Skeletal muscle tissue (tissue), 4 donors: Measurements from ENCODE around the gene C13orf42. TPM values are rescaled to one million over a fixed set of nuclear protein-coding genes. Genes with fewer than 3 reads are reported as not detected.

Experiments
- H3K27ac ChIP-seq: one replicate; pipeline ENCODE4 v1.7.0; 2013; ENCODE audit warnings: mild to moderate bottlenecking, low read depth, low read length, inconsistent platforms
- H3K27me3 ChIP-seq, 3 donors: one replicate each; pipeline ENCODE4 v1.7.0; 2013; ENCODE audit warnings: low read length in 3 of 3; ENCODE audit not compliant: control insufficient read depth in 3 of 3, insufficient read depth in 3 of 3
- H3K36me3 ChIP-seq, 3 donors: one replicate each; pipeline ENCODE4 v1.7.0; 2013; ENCODE audit warnings: low read length in 3 of 3; ENCODE audit not compliant: control insufficient read depth in 3 of 3, insufficient read depth in 3 of 3
- H3K4me1 ChIP-seq, 3 donors: one replicate each; pipeline ENCODE4 v1.7.0; 2013; ENCODE audit warnings: low read length in 3 of 3, mild to moderate bottlenecking in 3 of 3; ENCODE audit not compliant: control insufficient read depth in 3 of 3, insufficient read depth in 3 of 3
- H3K4me3 ChIP-seq, 3 donors: one replicate each; pipeline ENCODE4 v1.7.0; 2013; ENCODE audit warnings: low read length in 3 of 3
- H3K9ac ChIP-seq, 3 donors: one replicate each; pipeline ENCODE4 v1.7.0; 2013; ENCODE audit warnings: low read length in 3 of 3, mild to moderate bottlenecking in 3 of 3, moderate library complexity in 2 of 3, low read depth in 1 of 3
- H3K9me3 ChIP-seq, 3 donors: one replicate each; pipeline ENCODE4 v1.7.0; 2013; ENCODE audit warnings: low read length in 3 of 3; ENCODE audit not compliant: control insufficient read depth in 3 of 3
- total RNA-seq: library from RNA; depleted of rRNA; stranded (reverse); fragments of >200 nt; gene quantifications from one replicate; pipeline ENCODE4 v1.2.3, GENCODE V29; 2014
- donor health status: Osteomylitis.

C13orf42 gene
- total RNA-seq, 1 donor from 2014 or later = not detected

DNA sequence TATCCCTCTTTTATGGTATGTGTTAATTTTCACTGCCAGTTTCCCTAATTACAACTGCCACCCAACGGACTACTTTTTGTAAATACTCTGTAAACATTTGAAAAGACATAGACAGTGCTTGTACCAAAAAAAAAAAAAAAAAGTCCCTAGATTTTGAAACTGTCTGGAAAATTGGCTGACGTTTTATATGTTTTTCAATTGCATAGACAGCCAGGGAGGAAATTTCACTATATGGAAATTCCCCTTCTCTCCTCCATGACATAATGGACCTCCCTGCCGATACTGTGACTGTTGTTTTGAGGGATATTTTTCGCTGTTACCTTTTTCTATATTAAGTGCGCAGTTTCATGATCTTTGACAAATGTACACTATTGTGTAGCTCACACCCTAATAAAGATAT, 43.4 kb downstream of the C13orf42 start:
- H3K36me3 ChIP-seq = no peaks in the 10 kb centered on the region
- no peaks in the 10 kb centered on the region for H3K9me3 ChIP-seq
- peaks cover 2 to 11% (median 7%) of the 10 kb centered on the region in 3 donors for H3K4me1 ChIP-seq
- no peak overlapping the region for H3K9ac ChIP-seq
- no peak overlapping the region for H3K27ac ChIP-seq
- H3K4me3 ChIP-seq = no peak overlapping the region
- H3K27me3 ChIP-seq = peaks cover 0 to 3% (median 3%) of the 10 kb centered on the region in 3 donors

DNA sequence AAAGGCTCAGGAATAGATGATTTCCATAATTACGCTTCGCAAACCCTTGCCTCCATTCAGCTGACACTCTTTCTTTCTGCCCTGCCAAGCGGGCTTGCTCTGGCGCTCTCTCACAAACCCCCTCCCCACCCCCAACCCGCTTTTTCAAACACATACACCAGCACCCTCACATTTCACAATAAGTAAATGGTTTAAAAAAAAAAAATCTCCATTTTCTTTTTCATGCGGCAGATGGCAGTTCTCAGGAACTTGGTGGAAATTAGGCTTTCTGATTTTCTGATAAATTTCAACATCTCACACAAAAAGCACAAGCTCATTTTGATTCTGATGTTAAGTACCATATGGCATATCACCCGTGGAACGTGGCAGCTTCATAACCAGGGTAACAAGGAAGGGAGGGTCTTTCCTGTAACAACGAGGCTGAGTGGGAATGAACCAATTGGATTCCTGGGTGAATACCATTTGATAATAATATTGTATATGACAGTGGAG, 43.8 kb downstream of the C13orf42 start:
- H3K9me3 ChIP-seq = no peaks in the 10 kb centered on the region
- no peak overlapping the region for H3K27ac ChIP-seq
- H3K27me3 ChIP-seq = peaks cover 0 to 3% (median 3%) of the 10 kb centered on the region in 3 donors
- H3K9ac ChIP-seq = no peak overlapping the region
- peaks cover 2 to 11% (median 7%) of the 10 kb centered on the region in 3 donors for H3K4me1 ChIP-seq
- no peaks in the 10 kb centered on the region for H3K36me3 ChIP-seq
- H3K4me3 ChIP-seq = no peak overlapping the region

DNA sequence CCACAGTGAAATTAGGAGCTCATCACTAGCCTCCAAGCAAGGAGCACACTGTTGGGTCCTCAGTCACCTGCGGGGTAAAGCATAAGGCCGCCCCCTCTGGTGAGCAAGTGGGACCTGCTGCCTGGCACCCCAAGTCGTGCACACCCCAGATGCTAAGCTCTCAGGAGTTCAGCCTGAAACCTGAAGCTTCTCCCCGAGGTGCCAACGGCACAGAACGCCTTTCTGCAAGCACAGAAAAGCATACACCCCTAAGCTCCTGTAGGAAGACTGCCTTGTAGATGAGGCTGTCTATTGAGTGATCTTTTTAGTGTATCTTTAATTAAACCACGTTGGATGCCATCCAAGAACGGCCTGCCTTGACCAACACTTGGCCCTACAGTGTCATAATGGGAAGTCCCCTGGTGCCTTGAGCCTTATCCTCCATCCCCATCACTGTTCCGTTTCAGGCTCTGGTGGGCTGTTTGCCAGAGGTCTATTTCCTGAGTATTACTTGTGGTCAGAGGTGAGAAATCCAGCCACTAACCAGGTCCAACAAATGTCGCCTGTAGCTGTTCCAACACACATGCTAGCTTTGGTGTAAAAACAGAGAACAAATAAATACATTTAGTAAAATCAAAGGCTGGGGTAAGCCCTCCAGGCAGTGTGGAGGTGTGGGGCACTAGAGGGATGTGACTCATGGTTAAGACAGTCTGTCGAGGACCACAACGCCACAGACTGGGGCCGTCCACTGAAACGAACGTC, 44.8 kb downstream of the C13orf42 start:
- Histone ChIP-seq H3K36me3 (no peaks in the 10 kb centered on the region), H3K27me3 (peaks cover 0 to 3% (median 3%) of the 10 kb centered on the region in 3 donors), H3K4me1 (peaks cover 2 to 11% (median 7%) of the 10 kb centered on the region in 3 donors), H3K27ac (no peak overlapping the region), H3K9ac (no peak overlapping the region), H3K4me3 (no peak overlapping the region), H3K9me3 (no peaks in the 10 kb centered on the region)

GRCh38 chr13:51065372-51066090, 45.5 kb downstream of the C13orf42 start:
- Histone ChIP-seq H3K4me1 (peaks cover 2 to 11% (median 7%) of the 10 kb centered on the region in 3 donors), H3K27ac (no peak overlapping the region), H3K9ac (no peak overlapping the region), H3K9me3 (no peaks in the 10 kb centered on the region), H3K27me3 (peaks cover 0 to 3% (median 3%) of the 10 kb centered on the region in 3 donors), H3K36me3 (no peaks in the 10 kb centered on the region), H3K4me3 (no peak overlapping the region)

DNA sequence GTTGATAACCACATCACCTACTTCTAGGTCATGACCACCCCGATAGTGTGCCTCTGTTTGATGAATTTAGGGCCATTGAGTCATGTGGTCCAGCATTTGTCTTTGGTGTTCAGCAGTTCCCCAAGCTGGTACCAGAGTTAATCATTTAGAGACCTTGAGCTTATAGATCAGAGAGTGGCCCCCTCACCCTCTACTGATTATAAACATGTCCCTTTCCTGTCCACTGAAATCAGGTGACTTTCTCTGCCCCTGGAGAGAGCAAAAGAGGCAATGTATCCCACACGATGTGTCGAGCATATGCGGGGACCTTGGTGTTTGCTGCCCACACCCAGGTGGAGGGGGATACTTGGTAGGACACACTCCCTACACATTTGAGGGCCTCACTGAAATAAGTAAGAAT, 46.3 kb downstream of the C13orf42 start:
- Histone ChIP-seq H3K36me3 (no peaks in the 10 kb centered on the region), H3K9me3 (no peaks in the 10 kb centered on the region), H3K27me3 (peaks cover 0 to 3% (median 3%) of the 10 kb centered on the region in 3 donors), H3K9ac (no peak overlapping the region), H3K4me3 (no peak overlapping the region), H3K4me1 (peaks cover 2 to 7% (median 6%) of the 10 kb centered on the region in 3 donors), H3K27ac (no peak overlapping the region)

- Histone ChIP-seq H3K27ac (no peak overlapping the region), H3K4me1 (peaks cover 2 to 7% (median 6%) of the 10 kb centered on the region in 3 donors), H3K4me3 (no peak overlapping the region), H3K27me3 (peaks cover 0 to 3% (median 3%) of the 10 kb centered on the region in 3 donors), H3K9me3 (no peaks in the 10 kb centered on the region), H3K9ac (no peak overlapping the region), H3K36me3 (no peaks in the 10 kb centered on the region)
Measured at GRCh38 chr13:51063909-51064308, 47.2 kb downstream of the C13orf42 start.

GRCh38 chr13:51058461-51059167, 52.5 kb downstream of the C13orf42 start:
- Histone ChIP-seq H3K4me1 (no peaks in the 10 kb centered on the region), H3K4me3 (no peak overlapping the region), H3K27me3 (no peaks in the 10 kb centered on the region)

GRCh38 chr13:51057906-51058305, 53.2 kb downstream of the C13orf42 start:
- no peaks in the 10 kb centered on the region for H3K9me3 ChIP-seq
- no peak overlapping the region for H3K4me3 ChIP-seq
- H3K36me3 ChIP-seq = no peaks in the 10 kb centered on the region
- no peak overlapping the region for H3K9ac ChIP-seq
- H3K27me3 ChIP-seq = no peaks in the 10 kb centered on the region
- no peaks in the 10 kb centered on the region for H3K4me1 ChIP-seq
- H3K27ac ChIP-seq = no peak overlapping the region

More at GRCh38 chr13:51058461-51059167, 52.5 kb downstream of the C13orf42 start:
- Histone ChIP-seq H3K36me3 (no peaks in the 10 kb centered on the region), H3K9ac (no peak overlapping the region), H3K27ac (no peak overlapping the region), H3K9me3 (no peaks in the 10 kb centered on the region)

GRCh38 chr13:51057001-51057400, 54.1 kb downstream of the C13orf42 start:
- H3K9ac ChIP-seq = no peak overlapping the region
- no peaks in the 10 kb centered on the region for H3K9me3 ChIP-seq
- H3K4me1 ChIP-seq = no peaks in the 10 kb centered on the region
- no peaks in the 10 kb centered on the region for H3K27me3 ChIP-seq
- no peak overlapping the region for H3K27ac ChIP-seq
- H3K4me3 ChIP-seq = no peak overlapping the region
- no peaks in the 10 kb centered on the region for H3K36me3 ChIP-seq
